ENCODE data around the gene ZNF423. TPM values are rescaled to one million over a fixed set of nuclear protein-coding genes. Genes with fewer than 3 reads are reported as not detected.

ZNF423 gene
- polyA plus RNA-seq, 1 of the 3 experiments (the other 2 are of a cell fraction) = 1.2 TPM

GRCh38 chr16:49477250-49477895, 378.5 kb downstream of the ZNF423 start:
- POLR2A ChIA-PET = no interaction called here
- CTCF ChIA-PET = no interaction called here

GRCh38 chr16:49474741-49475140, 381.2 kb downstream of the ZNF423 start:
- peaks cover 0 to 21% of the 10 kb centered on the region in 2 experiments; a peak in 1 of 4 replicates for H3K4me1 ChIP-seq (ENCODE audit: control insufficient read depth in 1 of 2, insufficient read depth in 2 of 2, low read depth in 1 of 2, low read length in 1 of 2)
- no peaks in the 10 kb centered on the region for H3K9me2 ChIP-seq
- no peak overlapping the region for H3K4me2 ChIP-seq
- ChIA-PET CTCF (no interaction called here), POLR2A (no interaction called here)
- H3K27me3 ChIP-seq (ENCODE audit: insufficient read depth) = no peaks in the 10 kb centered on the region
- H3K27ac ChIP-seq (ENCODE audit: low read depth in 2 of 2, low read length in 1 of 2) = no peak overlapping the region
- WGBS (ENCODE audit: low lambda C conversion rate) = 62% methylated on average over 11 of the region's 11 CpGs
- H2AFZ ChIP-seq (ENCODE audit: low read depth) = no peak overlapping the region
- H3K9ac ChIP-seq = no peak overlapping the region
- H3K4me3 ChIP-seq (ENCODE audit: low read depth in 2 of 2, low read length in 1 of 2) = no peak overlapping the region
- no peak for DNase-seq
- H3K36me3 ChIP-seq (replicated peaks in 1 of 2; ENCODE audit: control insufficient read depth in 1 of 2, insufficient read depth in 2 of 2, low read length in 1 of 2) = no peaks in the 10 kb centered on the region
- H3K79me2 ChIP-seq (ENCODE audit: insufficient read depth) = no peaks in the 10 kb centered on the region
- H3F3A ChIP-seq (replicated peaks; ENCODE audit: insufficient read depth) = no peaks in the 10 kb centered on the region
- no peaks in the 10 kb centered on the region for H4K20me1 ChIP-seq (ENCODE audit: insufficient read depth)
- no peaks in the 10 kb centered on the region for H3K9me3 ChIP-seq
- no peak for TF ChIP-seq FOSL2 (IDR thresholded peaks at IDR 0.05; ENCODE audit: borderline replicate concordance, low read depth)
- TF ChIP-seq NFIC (IDR thresholded peaks at IDR 0.05; ENCODE audit: borderline replicate concordance) = no peak
- TF ChIP-seq MAX (IDR thresholded peaks at IDR 0.05; ENCODE audit: low read depth) = no peak
- no peak for TF ChIP-seq POLR2AphosphoS5 (IDR thresholded peaks at IDR 0.05; ENCODE audit: low read depth, low read length)
- TF ChIP-seq MEF2A (IDR thresholded peaks at IDR 0.05; ENCODE audit: borderline replicate concordance, low read depth) = no peak
- TF ChIP-seq, protein P1, sequence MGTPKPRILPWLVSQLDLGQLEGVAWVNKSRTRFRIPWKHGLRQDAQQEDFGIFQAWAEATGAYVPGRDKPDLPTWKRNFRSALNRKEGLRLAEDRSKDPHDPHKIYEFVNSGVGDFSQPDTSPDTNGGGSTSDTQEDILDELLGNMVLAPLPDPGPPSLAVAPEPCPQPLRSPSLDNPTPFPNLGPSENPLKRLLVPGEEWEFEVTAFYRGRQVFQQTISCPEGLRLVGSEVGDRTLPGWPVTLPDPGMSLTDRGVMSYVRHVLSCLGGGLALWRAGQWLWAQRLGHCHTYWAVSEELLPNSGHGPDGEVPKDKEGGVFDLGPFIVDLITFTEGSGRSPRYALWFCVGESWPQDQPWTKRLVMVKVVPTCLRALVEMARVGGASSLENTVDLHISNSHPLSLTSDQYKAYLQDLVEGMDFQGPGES (IDR thresholded peaks at IDR 0.05; ENCODE audit: low read depth, low read length) = no peak
- no peak for TF ChIP-seq RXRA (IDR thresholded peaks at IDR 0.05; ENCODE audit: borderline replicate concordance, low read depth)
- TF ChIP-seq, protein P2, sequence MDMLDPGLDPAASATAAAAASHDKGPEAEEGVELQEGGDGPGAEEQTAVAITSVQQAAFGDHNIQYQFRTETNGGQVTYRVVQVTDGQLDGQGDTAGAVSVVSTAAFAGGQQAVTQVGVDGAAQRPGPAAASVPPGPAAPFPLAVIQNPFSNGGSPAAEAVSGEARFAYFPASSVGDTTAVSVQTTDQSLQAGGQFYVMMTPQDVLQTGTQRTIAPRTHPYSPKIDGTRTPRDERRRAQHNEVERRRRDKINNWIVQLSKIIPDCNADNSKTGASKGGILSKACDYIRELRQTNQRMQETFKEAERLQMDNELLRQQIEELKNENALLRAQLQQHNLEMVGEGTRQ (IDR thresholded peaks at IDR 0.05; ENCODE audit: borderline replicate concordance, low read depth, low read length) = no peak
- TF ChIP-seq MXI1 (IDR thresholded peaks at IDR 0.05; ENCODE audit: low read depth, low read length) = no peak
- no peak for TF ChIP-seq EZH2phosphoT487 (IDR thresholded peaks at IDR 0.05; ENCODE audit: borderline replicate concordance, low read depth)
- TF ChIP-seq, protein P3, sequence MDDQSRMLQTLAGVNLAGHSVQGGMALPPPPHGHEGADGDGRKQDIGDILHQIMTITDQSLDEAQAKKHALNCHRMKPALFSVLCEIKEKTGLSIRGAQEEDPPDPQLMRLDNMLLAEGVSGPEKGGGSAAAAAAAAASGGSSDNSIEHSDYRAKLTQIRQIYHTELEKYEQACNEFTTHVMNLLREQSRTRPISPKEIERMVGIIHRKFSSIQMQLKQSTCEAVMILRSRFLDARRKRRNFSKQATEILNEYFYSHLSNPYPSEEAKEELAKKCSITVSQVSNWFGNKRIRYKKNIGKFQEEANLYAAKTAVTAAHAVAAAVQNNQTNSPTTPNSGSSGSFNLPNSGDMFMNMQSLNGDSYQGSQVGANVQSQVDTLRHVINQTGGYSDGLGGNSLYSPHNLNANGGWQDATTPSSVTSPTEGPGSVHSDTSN (IDR thresholded peaks at IDR 0.05) = no peak
- TF ChIP-seq, protein P4, sequence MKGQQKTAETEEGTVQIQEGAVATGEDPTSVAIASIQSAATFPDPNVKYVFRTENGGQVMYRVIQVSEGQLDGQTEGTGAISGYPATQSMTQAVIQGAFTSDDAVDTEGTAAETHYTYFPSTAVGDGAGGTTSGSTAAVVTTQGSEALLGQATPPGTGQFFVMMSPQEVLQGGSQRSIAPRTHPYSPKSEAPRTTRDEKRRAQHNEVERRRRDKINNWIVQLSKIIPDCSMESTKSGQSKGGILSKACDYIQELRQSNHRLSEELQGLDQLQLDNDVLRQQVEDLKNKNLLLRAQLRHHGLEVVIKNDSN (IDR thresholded peaks at IDR 0.05; ENCODE audit: borderline replicate concordance, low read depth) = no peak
- TF ChIP-seq CHD2 (IDR thresholded peaks at IDR 0.05; ENCODE audit: low read length, partially characterized antibody) = no peak

More at GRCh38 chr16:49477250-49477895, 378.5 kb downstream of the ZNF423 start:
- no peak for DNase-seq
- no peak overlapping the region for H3K4me3 ChIP-seq (ENCODE audit: low read depth in 2 of 2, low read length in 1 of 2)
- no peaks in the 10 kb centered on the region for H3K79me2 ChIP-seq (ENCODE audit: insufficient read depth)
- H3K9ac ChIP-seq = no peak overlapping the region
- no peaks in the 10 kb centered on the region for H3K36me3 ChIP-seq (replicated peaks in 1 of 2; ENCODE audit: control insufficient read depth in 1 of 2, insufficient read depth in 2 of 2, low read length in 1 of 2)
- no peak for TF ChIP-seq FOXM1 (IDR thresholded peaks at IDR 0.05; ENCODE audit: low read depth)
- no peak for TF ChIP-seq ELF1 (IDR thresholded peaks at IDR 0.05)
- no peak for TF ChIP-seq MXI1 (IDR thresholded peaks at IDR 0.05; ENCODE audit: low read depth, low read length)
- no peak for TF ChIP-seq TAF1 (IDR thresholded peaks at IDR 0.05; ENCODE audit: borderline replicate concordance, low read depth, low read length)
- TF ChIP-seq, protein P3 (IDR thresholded peaks at IDR 0.05) = no peak
- no peak for TF ChIP-seq MAX (IDR thresholded peaks at IDR 0.05; ENCODE audit: low read depth)
- TF ChIP-seq, protein P1 (IDR thresholded peaks at IDR 0.05; ENCODE audit: low read depth, low read length) = no peak
- H3K4me1 ChIP-seq (ENCODE audit: control insufficient read depth in 1 of 2, insufficient read depth in 2 of 2, low read depth in 1 of 2, low read length in 1 of 2) = peaks cover 0 to 12% of the 10 kb centered on the region in 2 experiments; a peak in 1 of 4 replicates
- no peaks in the 10 kb centered on the region for H3K9me3 ChIP-seq
- H3K27ac ChIP-seq (ENCODE audit: low read depth in 2 of 2, low read length in 1 of 2) = no peak overlapping the region
- no peaks in the 10 kb centered on the region for H3F3A ChIP-seq (replicated peaks; ENCODE audit: insufficient read depth)
- no peaks in the 10 kb centered on the region for H3K9me2 ChIP-seq
- H2AFZ ChIP-seq (ENCODE audit: low read depth) = no peak overlapping the region
- H3K4me2 ChIP-seq = no peak overlapping the region
- no peaks in the 10 kb centered on the region for H4K20me1 ChIP-seq (ENCODE audit: insufficient read depth)
- no peaks in the 10 kb centered on the region for H3K27me3 ChIP-seq (ENCODE audit: insufficient read depth)
